IMR-90 (cell line): ENCODE measurements around the gene HEATR9.

Experiments
- CEBPB ChIP-seq: IDR thresholded peaks from 2 replicates; pipeline ENCODE4 v1.6.1; 2012; ENCODE audit warnings: low read depth, low read length, improper control_type of control experiment
- ELK1 ChIP-seq: fragments of 150-350 bp; IDR thresholded peaks from 2 replicates; pipeline ENCODE4 v1.6.1; 2016; ENCODE audit warnings: low read depth, mild to moderate bottlenecking, low read length, moderate library complexity, borderline replicate concordance
- FOS ChIP-seq: fragments of 150-350 bp; IDR thresholded peaks from 2 replicates; pipeline ENCODE4 v1.6.1; 2016; ENCODE audit warnings: low read depth, low read length
- MAZ ChIP-seq: IDR thresholded peaks from 2 replicates; pipeline ENCODE4 v1.6.1; 2012; ENCODE audit warnings: low read depth, mild to moderate bottlenecking, low read length, improper control_type of control experiment, moderate library complexity, borderline replicate concordance
- MXI1 ChIP-seq: IDR thresholded peaks from 2 replicates; pipeline ENCODE4 v1.6.1; 2012; ENCODE audit warnings: low read depth, mild to moderate bottlenecking, low read length, moderate library complexity, borderline replicate concordance
- NFE2L2 ChIP-seq: fragments of 150-350 bp; IDR thresholded peaks from 2 replicates; pipeline ENCODE4 v1.6.1; 2016; ENCODE audit warnings: low read depth, mild to moderate bottlenecking, low read length
- POLR2A ChIP-seq: IDR thresholded peaks from 2 replicates; pipeline ENCODE4 v1.6.1; 2012; ENCODE audit warnings: mild to moderate bottlenecking, low read depth, low read length
- RAD21 ChIP-seq: IDR thresholded peaks from 2 replicates; pipeline ENCODE4 v1.6.1; 2012; ENCODE audit warnings: low read length, improper control_type of control experiment
- RFX5 ChIP-seq: IDR thresholded peaks from 2 replicates; pipeline ENCODE4 v1.8.0; 2012; ENCODE audit warnings: low read depth, mild to moderate bottlenecking, low read length, moderate library complexity
- SMC3 ChIP-seq: fragments of 150-350 bp; IDR thresholded peaks from 2 replicates; pipeline ENCODE4 v1.6.1; 2016; ENCODE audit warnings: low read depth, mild to moderate bottlenecking, antibody characterized with exemption, low read length, moderate library complexity
- USF2 ChIP-seq: fragments of 150-350 bp; IDR thresholded peaks from 2 replicates; pipeline ENCODE4 v1.6.1; 2017; ENCODE audit warnings: mild to moderate bottlenecking, antibody characterized with exemption, low read length, low read depth
- TF ChIP-seq, protein P1 (sequence below): conservative IDR thresholded peaks from 2 replicates; pipeline ENCODE4 v1.5.1; 2012; ENCODE audit warnings: mild to moderate bottlenecking, low read depth, low read length, improper control_type of control experiment

- no peak for TF ChIP-seq CEBPB
- no peak for TF ChIP-seq RAD21
- TF ChIP-seq, protein P1, sequence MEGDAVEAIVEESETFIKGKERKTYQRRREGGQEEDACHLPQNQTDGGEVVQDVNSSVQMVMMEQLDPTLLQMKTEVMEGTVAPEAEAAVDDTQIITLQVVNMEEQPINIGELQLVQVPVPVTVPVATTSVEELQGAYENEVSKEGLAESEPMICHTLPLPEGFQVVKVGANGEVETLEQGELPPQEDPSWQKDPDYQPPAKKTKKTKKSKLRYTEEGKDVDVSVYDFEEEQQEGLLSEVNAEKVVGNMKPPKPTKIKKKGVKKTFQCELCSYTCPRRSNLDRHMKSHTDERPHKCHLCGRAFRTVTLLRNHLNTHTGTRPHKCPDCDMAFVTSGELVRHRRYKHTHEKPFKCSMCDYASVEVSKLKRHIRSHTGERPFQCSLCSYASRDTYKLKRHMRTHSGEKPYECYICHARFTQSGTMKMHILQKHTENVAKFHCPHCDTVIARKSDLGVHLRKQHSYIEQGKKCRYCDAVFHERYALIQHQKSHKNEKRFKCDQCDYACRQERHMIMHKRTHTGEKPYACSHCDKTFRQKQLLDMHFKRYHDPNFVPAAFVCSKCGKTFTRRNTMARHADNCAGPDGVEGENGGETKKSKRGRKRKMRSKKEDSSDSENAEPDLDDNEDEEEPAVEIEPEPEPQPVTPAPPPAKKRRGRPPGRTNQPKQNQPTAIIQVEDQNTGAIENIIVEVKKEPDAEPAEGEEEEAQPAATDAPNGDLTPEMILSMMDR = no peak
- TF ChIP-seq SMC3 = no peak
- TF ChIP-seq POLR2A = no peak
- no peak for TF ChIP-seq MAZ
- TF ChIP-seq RFX5 = no peak
- TF ChIP-seq MXI1 = no peak
- TF ChIP-seq FOS = no peak
- TF ChIP-seq ELK1 = no peak
- no peak for TF ChIP-seq USF2
- no peak for TF ChIP-seq NFE2L2
Measured at GRCh38 chr17:35878361-35878760, 9.7 kb upstream of the HEATR9 start.
